CD4-positive, alpha-beta T cell treated with Interleukin-12 subunit alpha and Interleukin-12 subunit beta, for 1 hour (primary cell): Measurements from ENCODE around the gene EVI5L.
A peak's percentile ranks its signal among the peaks of the same experiment; 100 is the strongest.

Experiments used
- DNase-seq: peaks from one replicate; pipeline ENCODE4 v3.0.0-alpha.2; 2020

EVI5L gene

DNA sequence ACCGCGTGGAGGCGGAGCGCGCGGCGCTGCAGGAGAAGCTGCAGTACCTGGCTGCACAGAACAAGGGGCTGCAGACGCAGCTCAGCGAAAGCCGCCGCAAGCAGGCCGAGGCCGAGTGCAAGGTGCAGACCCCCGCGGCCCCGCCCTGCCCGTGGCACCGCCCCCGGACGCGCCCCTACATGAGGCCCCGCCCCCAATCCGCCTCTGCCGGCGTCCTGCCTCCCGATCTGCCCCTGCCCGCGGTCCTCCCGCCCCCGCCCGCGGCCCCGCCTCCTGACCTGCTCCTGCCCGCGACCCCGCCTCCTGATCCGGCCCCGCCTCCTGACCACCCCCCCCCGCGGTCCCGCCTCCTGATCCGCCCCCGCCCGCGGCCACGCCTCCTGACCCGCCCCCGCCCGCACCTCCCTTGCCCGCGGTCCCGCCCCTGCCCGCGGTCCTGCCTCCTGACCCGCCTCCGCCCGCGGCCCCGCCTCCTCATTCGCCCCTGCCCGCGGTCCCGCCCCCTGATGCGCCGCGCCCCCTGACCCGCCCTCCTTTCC is 32.5 kb downstream of the EVI5L start:
- peak; percentile 81 for DNase-seq

GRCh38 chr19:7863157-7863970 is 33.3 kb downstream of the EVI5L start:
- DNase-seq, result peak; percentile 17

GRCh38 chr19:7863971-7864689 is 34.1 kb downstream of the EVI5L start:
- no peak for DNase-seq

- no peak for DNase-seq
Observed at GRCh38 chr19:7864690-7865074, 34.7 kb downstream of the EVI5L start.

- DNase-seq, result peak; percentile 39
Observed at GRCh38 chr19:7865262-7865911, 35.4 kb downstream of the EVI5L start.

- no peak for DNase-seq
Observed at GRCh38 chr19:7866399-7867091, 36.5 kb downstream of the EVI5L start.

GRCh38 chr19:7867092-7867844 is 37.2 kb downstream of the EVI5L start:
- no peak for DNase-seq

GRCh38 chr19:7868326-7868670 is 38.3 kb downstream of the EVI5L start:
- DNase-seq, result no peak

- peak; percentile 89 for DNase-seq
Observed at GRCh38 chr19:7868671-7869452, 38.8 kb downstream of the EVI5L start.

DNA sequence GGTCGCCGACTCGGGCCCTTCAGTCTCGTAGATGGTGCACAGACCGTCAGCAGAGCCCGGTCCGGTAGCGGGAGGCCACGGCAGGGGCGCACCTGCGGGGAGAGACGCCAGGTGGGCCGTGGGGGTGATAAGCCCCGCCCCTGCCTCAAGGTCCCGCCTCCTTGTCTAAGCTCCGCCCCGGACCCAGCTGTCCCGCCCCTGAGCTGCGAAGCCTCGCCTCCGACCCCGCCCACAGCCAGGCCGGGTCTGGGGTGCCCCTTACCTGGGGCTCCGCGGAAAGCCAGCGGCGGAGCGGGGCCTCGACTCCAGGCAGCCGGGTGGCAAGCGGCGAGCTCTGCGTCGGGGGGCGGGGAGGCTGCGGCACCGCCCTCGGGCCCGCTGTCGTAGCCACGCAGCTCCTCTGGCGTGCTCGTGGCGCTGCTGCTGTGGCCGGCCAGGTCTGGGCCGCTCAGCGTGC is 39.5 kb downstream of the EVI5L start:
- peak; percentile 86 for DNase-seq

- DNase-seq, result peak; percentile 64
Observed at GRCh38 chr19:7869910-7870511, 40.0 kb downstream of the EVI5L start.

DNA sequence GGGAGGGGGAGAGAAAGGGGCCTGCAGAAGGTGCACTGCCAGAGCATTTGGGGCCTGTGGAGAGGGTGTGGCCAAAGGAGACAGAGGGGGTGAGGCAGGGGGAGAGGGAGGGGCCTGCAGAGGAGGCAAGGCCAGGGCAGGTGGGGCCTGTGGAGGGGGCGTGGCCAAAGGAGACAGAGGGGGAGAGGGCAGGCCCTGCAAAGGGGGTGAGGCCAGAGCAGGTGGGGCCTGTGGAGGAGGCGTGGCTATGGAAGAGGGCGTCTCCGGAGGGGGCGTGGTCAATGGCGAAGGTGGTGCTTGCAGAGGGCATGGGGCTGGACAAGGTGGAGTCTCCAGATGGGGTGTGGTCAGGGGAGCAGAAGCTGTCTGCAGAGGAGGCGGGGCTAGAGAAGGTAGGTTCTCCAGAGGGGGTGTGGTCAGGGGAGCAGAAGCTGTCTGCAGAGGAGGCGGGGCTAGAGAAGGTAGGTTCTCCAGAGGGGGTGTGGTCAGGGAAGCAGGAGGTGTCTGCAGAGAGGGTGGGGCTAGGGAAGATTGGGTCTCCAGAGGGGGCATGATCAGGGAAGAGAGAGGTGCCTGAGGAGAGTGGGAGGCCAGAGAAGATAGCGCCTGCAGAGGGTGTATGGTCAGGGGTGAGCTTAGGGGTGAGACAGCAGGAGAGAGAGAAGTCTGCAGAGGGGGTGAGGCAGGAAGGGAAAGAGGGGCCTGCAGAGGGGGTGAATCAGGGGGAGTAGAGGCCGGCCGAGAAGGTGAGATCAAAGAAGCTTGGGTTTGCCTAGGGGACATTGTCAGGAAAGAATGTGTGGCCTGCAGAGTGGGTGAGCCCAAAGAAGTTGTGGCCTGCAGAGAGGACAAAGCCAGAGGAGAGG is 40.8 kb downstream of the EVI5L start:
- peak; percentile 54 for DNase-seq

DNA sequence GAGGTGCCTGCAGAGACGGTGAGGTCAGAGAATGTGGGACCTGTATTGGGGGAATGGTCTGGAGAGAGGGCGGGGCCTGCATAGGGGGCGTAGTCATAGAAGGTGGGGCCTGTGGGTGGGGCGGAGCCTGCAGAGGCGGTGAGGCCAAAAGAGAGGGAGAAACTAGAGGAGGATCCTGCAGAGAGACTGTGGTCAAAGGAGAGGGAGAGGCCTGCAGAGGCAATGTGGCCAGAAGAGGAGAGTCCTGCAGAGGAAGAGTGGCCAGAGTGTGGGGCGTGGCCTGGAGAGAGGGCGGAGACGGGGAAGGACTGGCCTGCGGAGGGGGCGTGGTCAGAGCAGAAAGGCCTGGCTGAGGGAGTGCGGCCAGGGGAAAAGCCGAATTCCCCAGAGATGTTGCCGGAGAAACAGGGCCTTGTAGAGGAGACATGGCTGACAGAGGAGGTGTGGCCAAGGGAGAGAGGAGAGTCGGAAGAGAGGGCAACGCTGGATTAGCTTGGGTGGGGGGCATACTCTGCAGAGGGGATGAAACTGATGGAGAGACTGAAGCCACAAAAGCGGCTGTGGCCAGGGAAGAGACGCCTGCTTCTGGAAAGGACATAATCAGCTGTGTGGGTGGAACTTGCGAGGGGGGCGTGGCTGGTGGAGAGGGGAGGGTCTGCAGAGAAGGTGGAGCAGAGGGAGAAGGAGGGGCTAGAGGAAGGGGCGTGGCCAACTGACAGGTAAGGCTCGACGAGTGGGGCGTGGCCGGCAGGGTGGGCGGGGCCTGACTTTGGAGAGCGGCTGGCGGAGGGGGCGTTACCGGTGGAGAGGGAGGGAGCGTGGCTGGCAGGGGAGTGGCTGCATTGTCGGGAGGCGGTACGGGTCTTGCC is 41.7 kb downstream of the EVI5L start:
- peak; percentile 89 for DNase-seq

- no peak for DNase-seq
Observed at GRCh38 chr19:7872306-7873204, 42.5 kb downstream of the EVI5L start.

- no peak for DNase-seq
Observed at GRCh38 chr19:7873304-7874075, 43.5 kb downstream of the EVI5L start.

GRCh38 chr19:7874076-7874896 is 44.3 kb downstream of the EVI5L start, which contains the start of gene PRR36:
TSS of gene PRR36 (minus strand) at chr19:7874390. CDS start at chr19:7873689, 701 bp downstream.
- DNase-seq, result no peak
